SH-SY5Y (cell line): ENCODE results near the gene AZIN2.

Experiments used
- GATA2 ChIP-seq: IDR thresholded peaks from 2 replicates; pipeline ENCODE4 v1.6.1; 2011; ENCODE audit warnings: mild to moderate bottlenecking, low read depth, low read length
- GATA3 ChIP-seq: IDR thresholded peaks from 2 replicates; pipeline ENCODE4 v1.6.1; 2011; ENCODE audit warnings: low read depth, mild to moderate bottlenecking, low read length, moderate library complexity

GRCh38 chr1:33080373-33080772 is 580 bp upstream of the AZIN2 start:
- TF ChIP-seq GATA2 = no peak
- no peak for TF ChIP-seq GATA3
